Breast epithelium (tissue), 4 donors: ENCODE data around the gene SUMF1. TPM values are rescaled to one million over a fixed set of nuclear protein-coding genes. Genes with fewer than 3 reads are reported as not detected.

Experiments
- DNase-seq, 2 donors: peaks; one replicate each; pipeline ENCODE4 v3.0.0-alpha.2; 2019; ENCODE audit warnings: low spot score in 2 of 2
- H3K27ac ChIP-seq, 2 donors: fragments of 200-600 bp; sonication (generic) in 1 of 2; one replicate each; pipeline ENCODE4 v1.5.1; 2016 to 2019; ENCODE audit warnings: mild to moderate bottlenecking in 1 of 2
- H3K27me3 ChIP-seq, 2 donors: fragments of 200-600 bp; sonication (generic) in 1 of 2; one replicate each; pipeline versions ENCODE4 v1.5.1 to v1.6.0; 2017 to 2019; ENCODE audit warnings: control low read depth in 1 of 2, mild to moderate bottlenecking in 1 of 2
- H3K36me3 ChIP-seq: fragments of 200-600 bp; one replicate; pipeline ENCODE4 v1.5.1; 2019
- H3K4me1 ChIP-seq, 2 donors: fragments of 200-600 bp; sonication (generic); one replicate each; pipeline ENCODE4 v1.5.1; 2016 to 2019; ENCODE audit warnings: control low read depth in 1 of 2
- H3K4me3 ChIP-seq, 3 donors: fragments of 200-600 bp; sonication (generic); 1 replicate in 2 of 3; 2 replicates in 1 of 3; pipeline ENCODE4 v1.5.1; 2016 to 2019; ENCODE audit warnings: mild to moderate bottlenecking in 3 of 3, moderate library complexity in 2 of 3
- H3K9me3 ChIP-seq, 2 donors: fragments of 200-600 bp; sonication (generic) in 1 of 2; one replicate each; pipeline ENCODE4 v1.5.1; 2016 to 2019; ENCODE audit warnings: control low read depth in 1 of 2
- CTCF ChIP-seq, 3 donors: fragments of 450-650 bp; IDR thresholded peaks; one replicate each; pipeline ENCODE4 v1.5.1; 2016 to 2017; ENCODE audit warnings: antibody characterized with exemption in 3 of 3, mild to moderate bottlenecking in 3 of 3, moderate library complexity in 3 of 3
- POLR2A ChIP-seq: fragments of 450-650 bp; IDR thresholded peaks from one replicate; pipeline ENCODE4 v1.6.1; 2016; ENCODE audit warnings: antibody characterized with exemption, mild to moderate bottlenecking, moderate library complexity
- POLR2AphosphoS5 ChIP-seq, 3 donors: sonication (generic); formaldehyde crosslinking; IDR thresholded peaks; one replicate each; pipeline ENCODE4 v1.6.1; 2017; ENCODE audit warnings: antibody characterized with exemption in 3 of 3
- intact Hi-C: fragments of 100-400 bp; cut with DNase I; formaldehyde crosslinking; loops from one replicate; pipeline ENCODE4 v1.15.1; 2023; ENCODE audit warnings: low total_unique reads
- total RNA-seq, 3 donors: library from RNA; depleted of rRNA; stranded (reverse); fragments of >200 nt; gene quantifications; one replicate each; pipeline ENCODE4 v1.1.0, GENCODE V29; 2016

SUMF1 gene
- total RNA-seq, 3 donors from 2014 or later, result 84.2 to 87.1 (median 84.9) TPM

- TF ChIP-seq POLR2A (no peak), CTCF (IDR thresholded peaks at IDR 0.05) (no peak), POLR2AphosphoS5 (IDR thresholded peaks at IDR 0.05) (no peak)
- intact Hi-C loops, result no loop called here
- Histone ChIP-seq H3K27ac (peak overlapping the region in 1 of 2 donors; percentile 43), H3K4me1 (peaks cover 0 to 7% of the 10 kb centered on the region in 2 donors), H3K4me3 (no peak overlapping the region), H3K36me3 (no peaks in the 10 kb centered on the region), H3K9me3 (peaks cover 0 to 7% of the 10 kb centered on the region in 2 donors), H3K27me3 (no peaks in the 10 kb centered on the region)
- DNase-seq, result no peak
Measured at GRCh38 chr3:4322635-4323034, 144.4 kb downstream of the SUMF1 start.

GRCh38 chr3:4321732-4322131 is 145.3 kb downstream of the SUMF1 start:
- Histone ChIP-seq H3K9me3 (no peaks in the 10 kb centered on the region), H3K27ac (no peak overlapping the region), H3K36me3 (no peaks in the 10 kb centered on the region), H3K4me3 (no peak overlapping the region), H3K27me3 (no peaks in the 10 kb centered on the region), H3K4me1 (peaks cover 0 to 7% of the 10 kb centered on the region in 2 donors)
- no peak for DNase-seq
- no peak for TF ChIP-seq CTCF (IDR thresholded peaks at IDR 0.05)
- TF ChIP-seq POLR2A, result no peak
- TF ChIP-seq POLR2AphosphoS5 (IDR thresholded peaks at IDR 0.05), result no peak
- intact Hi-C loops, result no loop called here

- Histone ChIP-seq H3K4me1 (peaks cover 0 to 7% of the 10 kb centered on the region in 2 donors), H3K9me3 (no peaks in the 10 kb centered on the region), H3K4me3 (no peak overlapping the region), H3K27me3 (no peaks in the 10 kb centered on the region), H3K27ac (peak overlapping the region in 1 of 2 donors; percentile 33), H3K36me3 (no peaks in the 10 kb centered on the region)
- no peak for TF ChIP-seq CTCF (IDR thresholded peaks at IDR 0.05)
- no peak for TF ChIP-seq POLR2A
- no peak for TF ChIP-seq POLR2AphosphoS5 (IDR thresholded peaks at IDR 0.05)
- DNase-seq, result no peak
- intact Hi-C loops, result no loop called here
Measured at GRCh38 chr3:4320096-4320911, 146.8 kb downstream of the SUMF1 start.

GRCh38 chr3:4314688-4315087 is 152.4 kb downstream of the SUMF1 start:
- Histone ChIP-seq H3K27me3 (no peaks in the 10 kb centered on the region), H3K27ac (no peak overlapping the region), H3K36me3 (no peaks in the 10 kb centered on the region), H3K4me1 (peaks cover 0 to 2% of the 10 kb centered on the region in 2 donors), H3K9me3 (no peaks in the 10 kb centered on the region), H3K4me3 (no peak overlapping the region)
- TF ChIP-seq POLR2AphosphoS5 (IDR thresholded peaks at IDR 0.05), result no peak
- TF ChIP-seq POLR2A, result no peak
- no peak for TF ChIP-seq CTCF (IDR thresholded peaks at IDR 0.05)
- intact Hi-C loops, result loop anchor here (5.0 kb wide), 1 partner anchor 713 kb away; no protein-coding TSS in a partner anchor
- no peak for DNase-seq

GRCh38 chr3:4313606-4314293 is 153.3 kb downstream of the SUMF1 start:
- no peaks in the 10 kb centered on the region for H3K36me3 ChIP-seq
- H3K9me3 ChIP-seq, result no peaks in the 10 kb centered on the region
- no peak overlapping the region for H3K4me3 ChIP-seq
- no peak for DNase-seq
- H3K27me3 ChIP-seq, result no peaks in the 10 kb centered on the region
- intact Hi-C loops, result loop anchor here (5.0 kb wide), 1 partner anchor 714 kb away; no protein-coding TSS in a partner anchor
- no peak overlapping the region for H3K27ac ChIP-seq
- H3K4me1 ChIP-seq, result peaks cover 0 to 4% of the 10 kb centered on the region in 2 donors
- no peak for TF ChIP-seq POLR2A
- no peak for TF ChIP-seq POLR2AphosphoS5 (IDR thresholded peaks at IDR 0.05)
- TF ChIP-seq CTCF (IDR thresholded peaks at IDR 0.05), result no peak
